Measurements from ENCODE around the gene FAM50B.

- TF ChIP-seq CTCF (IDR thresholded peaks at IDR 0.05) (no peak), EP300 (IDR thresholded peaks at IDR 0.05) (no peak), POLR2AphosphoS5 (IDR thresholded peaks at IDR 0.05) (no peak), POLR2A (IDR thresholded peaks at IDR 0.05; ENCODE audit: low read depth) (no peak)
Measured at GRCh38 chr6:3805448-3806123, 43.6 kb upstream of the FAM50B start.
